AG04449 (cell line): ENCODE results near the gene STX5.
A peak's percentile ranks its signal among the peaks of the same experiment; 100 is the strongest.

Source experiments
- CTCF ChIA-PET: fragments of 350-600 bp; formaldehyde crosslinking; extraction: SDS; loops from one replicate; lab custom pipeline; 2021; ENCODE audit warnings: antibody characterized with exemption; lab: Yijun Ruan, JAX
- POLR2A ChIA-PET: fragments of 400-600, 350-600 bp; formaldehyde crosslinking; extraction: SDS; loops from one replicate; lab custom pipeline; 2020; ENCODE audit warnings: antibody characterized with exemption, inconsistent platforms; lab: Yijun Ruan, JAX
- DNase-seq: peaks from one replicate; pipeline ENCODE4 v3.0.0-alpha.2; 2010; ENCODE audit warnings: low read depth, low spot score
- H3K4me3 ChIP-seq: 2 replicates; pipeline ENCODE4 v1.5.1; 2011; ENCODE audit warnings: low read depth, mild to moderate bottlenecking, control low read depth, low read length
- TF ChIP-seq, protein P1 (sequence below): IDR thresholded peaks from one replicate; pipeline ENCODE4 v1.5.1; 2011; ENCODE audit warnings: mild to moderate bottlenecking, moderate library complexity, low read length, control low read depth, inconsistent platforms; ENCODE audit not compliant: insufficient read depth; ENCODE audit errors: missing control alignments

Gene STX5

GRCh38 chr11:62811659-62812058, 20.2 kb downstream of the STX5 start:
- POLR2A ChIA-PET = interaction anchor here (0.7 to 2.0 kb wide), 3 partner anchors 14 to 30 kb away, joined by 3 to 6 read pairs (median 4); partner anchors contain the start of gene STX5
- TF ChIP-seq, protein P1, sequence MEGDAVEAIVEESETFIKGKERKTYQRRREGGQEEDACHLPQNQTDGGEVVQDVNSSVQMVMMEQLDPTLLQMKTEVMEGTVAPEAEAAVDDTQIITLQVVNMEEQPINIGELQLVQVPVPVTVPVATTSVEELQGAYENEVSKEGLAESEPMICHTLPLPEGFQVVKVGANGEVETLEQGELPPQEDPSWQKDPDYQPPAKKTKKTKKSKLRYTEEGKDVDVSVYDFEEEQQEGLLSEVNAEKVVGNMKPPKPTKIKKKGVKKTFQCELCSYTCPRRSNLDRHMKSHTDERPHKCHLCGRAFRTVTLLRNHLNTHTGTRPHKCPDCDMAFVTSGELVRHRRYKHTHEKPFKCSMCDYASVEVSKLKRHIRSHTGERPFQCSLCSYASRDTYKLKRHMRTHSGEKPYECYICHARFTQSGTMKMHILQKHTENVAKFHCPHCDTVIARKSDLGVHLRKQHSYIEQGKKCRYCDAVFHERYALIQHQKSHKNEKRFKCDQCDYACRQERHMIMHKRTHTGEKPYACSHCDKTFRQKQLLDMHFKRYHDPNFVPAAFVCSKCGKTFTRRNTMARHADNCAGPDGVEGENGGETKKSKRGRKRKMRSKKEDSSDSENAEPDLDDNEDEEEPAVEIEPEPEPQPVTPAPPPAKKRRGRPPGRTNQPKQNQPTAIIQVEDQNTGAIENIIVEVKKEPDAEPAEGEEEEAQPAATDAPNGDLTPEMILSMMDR = no peak
- no peak for DNase-seq
- no peak overlapping the region for H3K4me3 ChIP-seq
- CTCF ChIA-PET = interaction anchor here (0.7 to 3.1 kb wide), 3 partner anchors 21 to 51 kb away, joined by 3 to 13 read pairs (median 4); partner anchors contain the start of genes TEX54 and TMEM179B

DNA sequence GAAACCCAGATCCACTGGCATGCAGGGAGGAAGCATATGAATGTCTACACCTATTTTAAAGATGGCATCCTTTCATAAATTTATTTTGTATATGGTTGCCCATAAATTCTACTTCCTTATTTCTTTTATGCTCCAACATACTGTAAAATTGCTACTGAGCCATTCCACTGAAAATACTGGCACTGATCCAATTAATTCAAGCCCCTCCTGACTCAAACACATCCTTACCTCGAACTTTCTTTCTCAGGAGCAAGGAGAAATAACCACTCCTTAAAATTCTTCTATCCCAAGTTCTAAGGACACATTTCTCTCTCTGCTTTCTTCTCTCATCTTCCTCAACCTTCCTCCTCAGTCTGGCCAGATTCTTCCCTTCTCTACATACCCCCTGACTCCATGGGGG, 21.1 kb downstream of the STX5 start:
- H3K4me3 ChIP-seq = no peak overlapping the region
- DNase-seq = no peak
- POLR2A ChIA-PET = interaction anchor here (1.0 kb wide), 1 partner anchor 31 kb away, joined by 3 read pairs; no protein-coding TSS in a partner anchor
- CTCF ChIA-PET = interaction anchor here (0.7 to 3.1 kb wide), 3 partner anchors 22 to 52 kb away, joined by 3 to 13 read pairs (median 4); partner anchors contain the start of genes TEX54 and TMEM179B
- TF ChIP-seq, protein P1 = no peak

GRCh38 chr11:62806611-62807121, 25.2 kb downstream of the STX5 start:
- TF ChIP-seq, protein P1 = no peak
- ChIA-PET POLR2A (interaction anchor here (0.7 to 2.2 kb wide), 6 partner anchors 9 to 142 kb away, joined by 3 to 19 read pairs (median 4); partner anchors contain the start of genes C11orf98 and STX5), CTCF (interaction anchor here (0.8 to 1.7 kb wide), 3 partner anchors 9 to 20 kb away, joined by 3 to 5 read pairs (median 4); no protein-coding TSS in a partner anchor)
- no peak overlapping the region for H3K4me3 ChIP-seq
- DNase-seq = no peak

DNA sequence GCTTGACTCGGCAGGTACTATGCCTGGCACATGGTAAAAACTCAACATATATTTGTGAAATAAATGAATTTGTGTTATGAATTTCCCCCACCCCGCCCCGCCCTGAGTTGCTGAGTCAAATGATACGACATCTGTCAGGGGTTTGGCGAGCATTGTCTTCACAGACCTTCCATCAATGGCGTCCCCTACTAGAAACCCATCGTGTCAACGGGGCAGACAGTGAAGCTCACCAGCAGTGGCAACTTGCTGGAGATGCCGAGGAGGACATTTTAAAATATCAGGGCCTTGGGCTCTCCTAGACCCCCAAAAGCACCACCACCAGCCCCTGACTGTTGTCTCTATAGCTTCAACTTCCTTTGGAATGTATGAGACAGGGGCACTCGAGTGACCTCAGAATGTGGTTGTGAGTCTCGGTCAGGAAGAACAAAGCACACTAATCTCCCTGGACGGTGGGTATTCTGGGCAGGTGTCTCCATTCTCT, 25.9 kb downstream of the STX5 start:
- TF ChIP-seq, protein P1 = no peak
- peak overlapping the region; percentile 81 for H3K4me3 ChIP-seq
- ChIA-PET CTCF (interaction anchor here (0.8 to 1.2 kb wide), 2 partner anchors 10 to 20 kb away, joined by 3 to 4 read pairs; no protein-coding TSS in a partner anchor), POLR2A (interaction anchor here (0.7 to 2.2 kb wide), 12 partner anchors 9 to 141 kb away, joined by 3 to 19 read pairs (median 4); partner anchors contain the start of genes C11orf98 and HNRNPUL2)
- DNase-seq = no peak

- peak within 1 kb of the TSS; percentile 81 for H3K4me3 ChIP-seq
- TF ChIP-seq, protein P1 = no peak
- ChIA-PET POLR2A (interaction anchor here (0.7 to 2.2 kb wide), 13 partner anchors 8 to 141 kb away, joined by 3 to 19 read pairs (median 3); partner anchors contain the start of genes C11orf98 and HNRNPUL2), CTCF (no interaction called here)
- peak; percentile 50 for DNase-seq
Observed at GRCh38 chr11:62805076-62805892, 26.6 kb downstream of the STX5 start, which contains the start of gene NXF1. NXF1 (minus strand) TSS chr11:62805440; CDS start chr11:62805356, 84 bp downstream.
